HEK293 (cell line): ENCODE data around the gene LGALS16.
A peak's percentile ranks its signal among the peaks of the same experiment; 100 is the strongest.

ENCODE experiments used
- BCL11A ChIP-seq: fragments of 450-650 bp; formaldehyde crosslinking; IDR thresholded peaks from 2 replicates; pipeline ENCODE4 v1.5.1; 2016; ENCODE audit warnings: low read depth, missing biosample characterization, missing genetic modification characterization
- BCL11B ChIP-seq: fragments of 450-650 bp; formaldehyde crosslinking; IDR thresholded peaks from 2 replicates; pipeline ENCODE4 v1.5.1; 2016; ENCODE audit warnings: low read depth, missing biosample characterization, missing genetic modification characterization
- GLIS2 ChIP-seq: fragments of 450-650 bp; formaldehyde crosslinking; IDR thresholded peaks from 2 replicates; pipeline ENCODE4 v1.5.1; 2016; ENCODE audit warnings: missing biosample characterization, missing genetic modification characterization
- HOXA7 ChIP-seq: sonication (generic); formaldehyde crosslinking; IDR thresholded peaks from 2 replicates; pipeline ENCODE4 v1.8.1; 2022; ENCODE audit warnings: missing genetic modification reagents, borderline replicate concordance
- KLF10 ChIP-seq: fragments of 450-650 bp; IDR thresholded peaks from 2 replicates; pipeline ENCODE4 v1.5.1; 2018; ENCODE audit warnings: missing biosample characterization, mild to moderate bottlenecking, missing genetic modification characterization
- MEIS1 ChIP-seq: sonication (generic); formaldehyde crosslinking; IDR thresholded peaks from 2 replicates; pipeline ENCODE4 v1.8.1; 2022; ENCODE audit warnings: missing genetic modification reagents, mild to moderate bottlenecking, borderline replicate concordance
- SCRT1 ChIP-seq: fragments of 450-650 bp; formaldehyde crosslinking; IDR thresholded peaks from 2 replicates; pipeline ENCODE4 v1.5.1; 2016; ENCODE audit warnings: missing biosample characterization, missing genetic modification characterization, borderline replicate concordance
- WT1 ChIP-seq: fragments of 450-650 bp; formaldehyde crosslinking; IDR thresholded peaks from 2 replicates; pipeline ENCODE4 v1.5.1; 2016; ENCODE audit warnings: missing biosample characterization, missing genetic modification characterization
- YY2 ChIP-seq: fragments of 450-650 bp; formaldehyde crosslinking; IDR thresholded peaks from 2 replicates; pipeline ENCODE4 v1.5.1; 2016; ENCODE audit warnings: missing biosample characterization, missing genetic modification characterization
- ZBTB49 ChIP-seq: fragments of 450-650 bp; formaldehyde crosslinking; IDR thresholded peaks from 2 replicates; pipeline ENCODE4 v1.5.1; 2016; ENCODE audit warnings: missing biosample characterization, missing genetic modification characterization, low read depth
- ZFP3 ChIP-seq: fragments of 450-650 bp; formaldehyde crosslinking; IDR thresholded peaks from 2 replicates; pipeline ENCODE4 v1.5.1; 2016; ENCODE audit warnings: low read depth, missing biosample characterization, missing genetic modification characterization
- ZNF148 ChIP-seq: fragments of 450-650 bp; formaldehyde crosslinking; IDR thresholded peaks from 2 replicates; pipeline ENCODE4 v1.5.0; 2017; ENCODE audit warnings: missing biosample characterization, missing genetic modification characterization, borderline replicate concordance
- ZNF184 ChIP-seq: fragments of 450-650 bp; IDR thresholded peaks from 2 replicates; pipeline ENCODE4 v1.5.1; 2018; ENCODE audit warnings: missing biosample characterization, mild to moderate bottlenecking, missing genetic modification characterization
- ZNF239 ChIP-seq: fragments of 450-650 bp; formaldehyde crosslinking; IDR thresholded peaks from 2 replicates; pipeline ENCODE4 v1.5.1; 2016; ENCODE audit warnings: missing biosample characterization, missing genetic modification characterization
- ZNF248 ChIP-seq: fragments of 450-650 bp; formaldehyde crosslinking; IDR thresholded peaks from 2 replicates; pipeline ENCODE4 v1.5.1; 2017; ENCODE audit warnings: missing biosample characterization, missing genetic modification characterization
- ZNF274 ChIP-seq, 2 experiments: fragments of 200-500 bp in 1 of 2; fragments of 450-650 bp in 1 of 2; sonication (Bioruptor generic) in 1 of 2; formaldehyde crosslinking in 1 of 2; IDR thresholded peaks; 2 replicates each; pipeline versions ENCODE4 v1.5.1 to v1.6.1; 2014 to 2016; ENCODE audit warnings: borderline replicate concordance in 1 of 2, inconsistent platforms in 1 of 2, low read length in 1 of 2, missing biosample characterization in 1 of 2, missing genetic modification characterization in 1 of 2
- ZNF341 ChIP-seq: fragments of 450-650 bp; formaldehyde crosslinking; IDR thresholded peaks from 2 replicates; pipeline ENCODE4; 2016; ENCODE audit warnings: low read depth, missing biosample characterization, missing genetic modification characterization
- ZNF37A ChIP-seq: fragments of 450-650 bp; IDR thresholded peaks from 2 replicates; pipeline ENCODE4 v1.5.1; 2018; ENCODE audit warnings: missing biosample characterization, missing genetic modification characterization
- ZNF394 ChIP-seq: fragments of 450-650 bp; formaldehyde crosslinking; IDR thresholded peaks from 2 replicates; pipeline ENCODE4 v1.5.1; 2016; ENCODE audit warnings: missing biosample characterization, missing genetic modification characterization, mild to moderate bottlenecking, moderate library complexity, borderline replicate concordance
- ZNF398 ChIP-seq: fragments of 450-650 bp; formaldehyde crosslinking; IDR thresholded peaks from 2 replicates; pipeline ENCODE4 v1.5.1; 2017; ENCODE audit warnings: missing biosample characterization, missing genetic modification characterization
- ZNF510 ChIP-seq: fragments of 450-650 bp; formaldehyde crosslinking; IDR thresholded peaks from 2 replicates; pipeline ENCODE4 v1.5.1; 2018; ENCODE audit warnings: mild to moderate bottlenecking, missing genetic modification characterization, missing biosample characterization; ENCODE audit not compliant: insufficient replicate concordance
- ZNF513 ChIP-seq: fragments of 450-650 bp; IDR thresholded peaks from 2 replicates; pipeline ENCODE4 v1.5.1; 2018; ENCODE audit warnings: missing biosample characterization, missing genetic modification characterization
- ZNF514 ChIP-seq: fragments of 450-650 bp; formaldehyde crosslinking; IDR thresholded peaks from 2 replicates; pipeline ENCODE4 v1.5.1; 2016; ENCODE audit warnings: missing biosample characterization, missing genetic modification characterization
- ZNF549 ChIP-seq: fragments of 450-650 bp; IDR thresholded peaks from 2 replicates; pipeline ENCODE4 v1.5.1; 2018; ENCODE audit warnings: missing biosample characterization, missing genetic modification characterization, mild to moderate bottlenecking, inconsistent platforms, moderate library complexity
- ZNF558 ChIP-seq: fragments of 450-650 bp; formaldehyde crosslinking; IDR thresholded peaks from 2 replicates; pipeline ENCODE4 v1.5.1; 2016; ENCODE audit warnings: missing biosample characterization, missing genetic modification characterization
- ZNF610 ChIP-seq: fragments of 450-650 bp; formaldehyde crosslinking; IDR thresholded peaks from 2 replicates; pipeline ENCODE4 v1.5.1; 2016; ENCODE audit warnings: missing biosample characterization, missing genetic modification characterization, borderline replicate concordance
- ZNF654 ChIP-seq: fragments of 450-650 bp; formaldehyde crosslinking; IDR thresholded peaks from 2 replicates; pipeline ENCODE4 v1.5.1; 2016; ENCODE audit warnings: low read depth, missing biosample characterization, missing genetic modification characterization
- ZNF670 ChIP-seq: fragments of 450-650 bp; formaldehyde crosslinking; IDR thresholded peaks from 2 replicates; pipeline ENCODE4 v1.5.1; 2016; ENCODE audit warnings: missing biosample characterization, missing genetic modification characterization, low read depth
- ZNF677 ChIP-seq: fragments of 450-650 bp; IDR thresholded peaks from 2 replicates; pipeline ENCODE4 v1.5.0; 2018; ENCODE audit warnings: missing biosample characterization, mild to moderate bottlenecking, missing genetic modification characterization, moderate library complexity
- ZNF768 ChIP-seq: fragments of 450-650 bp; formaldehyde crosslinking; IDR thresholded peaks from 2 replicates; pipeline ENCODE4 v1.5.1; 2018; ENCODE audit warnings: missing biosample characterization, mild to moderate bottlenecking, missing genetic modification characterization
- ZNF843 ChIP-seq: fragments of 450-650 bp; formaldehyde crosslinking; IDR thresholded peaks from 2 replicates; pipeline ENCODE4 v1.5.1; 2016; ENCODE audit warnings: missing biosample characterization, missing genetic modification characterization

LGALS16 gene

GRCh38 chr19:39631178-39631577, 24.5 kb upstream of the LGALS16 start (continued):
- TF ChIP-seq WT1 (tag by site-specific recombination) (no peak), ZNF184 (tag by site-specific recombination) (no peak), ZNF398 (tag by site-specific recombination) (peak; percentile 81), ZNF549 (tag by site-specific recombination) (no peak), MEIS1 (CRISPR knock-in tag) (no peak), ZNF513 (tag by site-specific recombination) (no peak), YY2 (tag by site-specific recombination) (no peak), ZNF610 (tag by site-specific recombination) (no peak), ZNF37A (no peak), ZNF274 (IDR thresholded peaks at IDR 0.05; ENCODE audit: low read length) (no peak), ZNF274 (tag by site-specific recombination; IDR thresholded peaks at IDR 0.05; ENCODE audit: borderline replicate concordance) (no peak), ZNF248 (tag by site-specific recombination) (no peak), KLF10 (tag by site-specific recombination) (no peak), GLIS2 (tag by site-specific recombination) (no peak), SCRT1 (tag by site-specific recombination) (no peak), BCL11A (0 out of 2 replicates have a peak, but pooled peaks have one; percentile 65), ZBTB49 (tag by site-specific recombination) (no peak), ZNF394 (tag by site-specific recombination) (0 out of 2 replicates have a peak, but pooled peaks have one; percentile 17), ZNF510 (tag by site-specific recombination) (no peak), ZNF677 (tag by site-specific recombination) (no peak), ZNF239 (tag by site-specific recombination) (no peak), ZNF341 (no peak), ZNF670 (tag by site-specific recombination) (no peak), ZNF148 (tag by site-specific recombination) (no peak), HOXA7 (CRISPR knock-in tag) (no peak), BCL11B (tag by site-specific recombination) (no peak), ZFP3 (tag by site-specific recombination) (no peak), ZNF843 (tag by site-specific recombination) (no peak), ZNF654 (tag by site-specific recombination) (no peak), ZNF514 (tag by site-specific recombination) (no peak), ZNF768 (tag by site-specific recombination) (no peak), ZNF558 (tag by site-specific recombination) (peak; percentile 92)
